Natural killer cell (primary cell): ENCODE results near the gene SNRNP70. TPM values are rescaled to one million over a fixed set of nuclear protein-coding genes. Genes with fewer than 3 reads are reported as not detected.

Experiments
- ATAC-seq, 3 donors: fragments of 150-1000 bp in 2 of 3; fragments of 200-7000 bp in 1 of 3; cut with Tn5 transposase; 1 replicate in 1 of 3; 2 replicates in 2 of 3; pipeline ENCODE4 v1.10.0; 2021; ENCODE audit warnings: mild to moderate bottlenecking in 2 of 3, moderate library complexity in 2 of 3
- DNase-seq, 2 donors: peaks; one replicate each; pipeline versions ENCODE4 v3.0.0 to v3.0.0-alpha.2; 2013 to 2021; ENCODE audit warnings: mixed read lengths in 1 of 2
- H3K27ac ChIP-seq: one replicate; pipeline ENCODE4 v1.5.1; 2013; ENCODE audit warnings: mild to moderate bottlenecking, low read length
- H3K27me3 ChIP-seq: one replicate; pipeline ENCODE4 v1.6.1; 2013; ENCODE audit warnings: low read length; ENCODE audit not compliant: control insufficient read depth, insufficient read depth
- H3K36me3 ChIP-seq: one replicate; pipeline ENCODE4 v1.6.1; 2013; ENCODE audit warnings: low read length; ENCODE audit not compliant: control insufficient read depth, insufficient read depth
- H3K4me1 ChIP-seq: one replicate; pipeline ENCODE4 v1.6.1; 2013; ENCODE audit warnings: low read length; ENCODE audit not compliant: control insufficient read depth, insufficient read depth
- H3K4me3 ChIP-seq: one replicate; pipeline ENCODE4 v1.5.1; 2013; ENCODE audit warnings: low read length
- H3K9me3 ChIP-seq: one replicate; pipeline ENCODE4 v1.6.1; 2013; ENCODE audit warnings: low read length; ENCODE audit not compliant: control insufficient read depth, insufficient read depth
- H3K27ac Mint-ChIP-seq, 2 donors: one replicate each; pipeline ENCODE4 v1.8.0; 2022; ENCODE audit warnings: mild to moderate bottlenecking in 2 of 2, mixed read lengths in 2 of 2, moderate library complexity in 1 of 2
- H3K27me3 Mint-ChIP-seq, 2 donors: one replicate each; pipeline ENCODE4 v1.8.0; 2022; ENCODE audit warnings: low read depth in 2 of 2, mixed read lengths in 2 of 2
- H3K36me3 Mint-ChIP-seq: one replicate; pipeline ENCODE4 v1.8.0; 2022; ENCODE audit warnings: mixed read lengths
- H3K4me1 Mint-ChIP-seq, 2 donors: one replicate each; pipeline ENCODE4 v1.8.0; 2022; ENCODE audit warnings: mixed read lengths in 2 of 2
- H3K4me3 Mint-ChIP-seq: one replicate; pipeline ENCODE4 v1.8.0; 2022; ENCODE audit warnings: mild to moderate bottlenecking, moderate library complexity, mixed read lengths
- H3K9me3 Mint-ChIP-seq, 2 donors: one replicate each; pipeline ENCODE4 v1.8.0; 2022; ENCODE audit warnings: mixed read lengths in 2 of 2
- CTCF ChIP-seq: fragments of 200-600 bp; IDR thresholded peaks from one replicate; pipeline ENCODE4 v1.8.0; 2022; ENCODE audit warnings: antibody characterized with exemption
- WGBS: methylation state at CpG from one replicate; pipeline ENCODE4 v1.1.7; 2013; ENCODE audit warnings: missing lambda C conversion rate; ENCODE audit not compliant: insufficient coverage; 5-methylcytosine and 5-hydroxymethylcytosine counted together
- intact Hi-C: fragments of 100-400 bp; cut with micrococcal nuclease; formaldehyde crosslinking; loops from one replicate; pipeline ENCODE4 v1.14.2; 2022
- total RNA-seq, 4 donors: library from RNA; stranded (reverse); fragments of 120-200 nt in 1 of 4; gene quantifications; one replicate each; pipeline versions ENCODE4 v1.2.3 to v1.2.4, GENCODE V29; 2013 to 2022

SNRNP70 gene
- total RNA-seq, 3 donors from 2014 or later (not counting 1 experiment from before 2014, with no cell fraction given): 244 to 312 (median 299) TPM

- ATAC-seq: no peak
- peaks cover 0 to 2% of the 10 kb centered on the region in 2 donors for H3K27me3 Mint-ChIP-seq
- peaks cover 16 to 29% of the 10 kb centered on the region in 2 donors for H3K4me1 Mint-ChIP-seq
- H3K27ac Mint-ChIP-seq: peak overlapping the region; percentile 48 to 81
- Histone ChIP-seq H3K27me3 (no peaks in the 10 kb centered on the region), H3K27ac (no peak overlapping the region), H3K4me3 (no peak overlapping the region), H3K36me3 (no peaks in the 10 kb centered on the region), H3K4me1 (peaks cover 22% of the 10 kb centered on the region), H3K9me3 (no peaks in the 10 kb centered on the region)
- 69% methylated on average over 15 of the region's 15 CpGs for WGBS
- TF ChIP-seq CTCF: no peak
- H3K4me3 Mint-ChIP-seq: peak overlapping the region; percentile 80
- DNase-seq: no peak
- H3K36me3 Mint-ChIP-seq: no peaks in the 10 kb centered on the region
- intact Hi-C loops: loop anchor here (1.0 to 2.0 kb wide), 2 partner anchors 9 to 14 kb away; partner anchors contain the start of genes C19orf73 and PPFIA3
- no peaks in the 10 kb centered on the region for H3K9me3 Mint-ChIP-seq
Measured at GRCh38 chr19:49128545-49129237, 43.4 kb downstream of the SNRNP70 start.

- H3K4me3 ChIP-seq: no peak overlapping the region
- no peak for TF ChIP-seq CTCF
- H3K27me3 ChIP-seq: peaks cover 2% of the 10 kb centered on the region
- WGBS: 74% methylated on average over 16 of the region's 16 CpGs
- no peak overlapping the region for H3K27ac Mint-ChIP-seq
- H3K4me3 Mint-ChIP-seq: peak overlapping the region; percentile 80
- DNase-seq: peak in 1 of 2 donors; percentile 9
- peaks cover 0 to 4% of the 10 kb centered on the region in 2 donors for H3K27me3 Mint-ChIP-seq
- no peaks in the 10 kb centered on the region for H3K36me3 Mint-ChIP-seq
- H3K4me1 ChIP-seq: peaks cover 27% of the 10 kb centered on the region
- peaks cover 21 to 34% of the 10 kb centered on the region in 2 donors for H3K4me1 Mint-ChIP-seq
- H3K36me3 ChIP-seq: no peaks in the 10 kb centered on the region
- no peak for ATAC-seq
- H3K9me3 Mint-ChIP-seq: no peaks in the 10 kb centered on the region
- no peaks in the 10 kb centered on the region for H3K9me3 ChIP-seq
- intact Hi-C loops: loop anchor here (2.0 kb wide), 1 partner anchor 14 kb away; no protein-coding TSS in a partner anchor
- H3K27ac ChIP-seq: no peak overlapping the region
Measured at GRCh38 chr19:49129238-49129583, 44.0 kb downstream of the SNRNP70 start.

GRCh38 chr19:49130325-49130724, 45.1 kb downstream of the SNRNP70 start:
- 97% methylated on average over 24 of the region's 24 CpGs for WGBS
- H3K9me3 Mint-ChIP-seq: no peaks in the 10 kb centered on the region
- intact Hi-C loops: no loop called here
- H3K27ac Mint-ChIP-seq: no peak overlapping the region
- Histone ChIP-seq H3K4me1 (peaks cover 31% of the 10 kb centered on the region), H3K27ac (no peak overlapping the region), H3K9me3 (no peaks in the 10 kb centered on the region), H3K4me3 (no peak overlapping the region), H3K36me3 (no peaks in the 10 kb centered on the region), H3K27me3 (peaks cover 2% of the 10 kb centered on the region)
- H3K27me3 Mint-ChIP-seq: peaks cover 0 to 7% of the 10 kb centered on the region in 2 donors
- ATAC-seq: no peak
- DNase-seq: peak in 1 of 2 donors; percentile 10
- H3K4me3 Mint-ChIP-seq: no peak overlapping the region
- H3K36me3 Mint-ChIP-seq: no peaks in the 10 kb centered on the region
- no peak for TF ChIP-seq CTCF
- peaks cover 23 to 36% of the 10 kb centered on the region in 2 donors for H3K4me1 Mint-ChIP-seq
